Measurements from ENCODE around the gene PSG1. TPM values are rescaled to one million over a fixed set of nuclear protein-coding genes. Genes with fewer than 3 reads are reported as not detected.

The PSG1 gene
- total RNA-seq, 1 experiment from 2014 or later, result not detected

GRCh38 chr19:42831221-42832019, 48.1 kb downstream of the PSG1 start:
- no peaks in the 10 kb centered on the region for H3K9me2 ChIP-seq (ENCODE audit: insufficient read depth)
- no peaks in the 10 kb centered on the region for H3K36me3 ChIP-seq (ENCODE audit: control insufficient read depth in 1 of 2, insufficient read depth in 2 of 2, low read length in 2 of 2)
- H3K27ac ChIP-seq (ENCODE audit: low read depth, low read length), result no peak overlapping the region
- BruUV-seq (replicated peaks), result no TSS peak
- intact Hi-C loops (cut with micrococcal nuclease), result no loop called here
- H3K4me3 ChIP-seq (replicated peaks in 1 of 2; ENCODE audit: low read depth in 1 of 2, low read length in 2 of 2), result no peak overlapping the region
- no peaks in the 10 kb centered on the region for H3K9me3 ChIP-seq (ENCODE audit: control insufficient read depth in 1 of 2, insufficient read depth in 1 of 2, low read depth in 1 of 2, low read length in 2 of 2)
- no peaks in the 10 kb centered on the region for H3K79me2 ChIP-seq (ENCODE audit: insufficient read depth, low read length)
- RAD21 ChIA-PET (ENCODE audit: low non-redundant PET in 1 of 2, low total read pairs in 2 of 2, uncharacterized antibody in 2 of 2, unreplicated experiment in 2 of 2), result no interaction called here
- peaks cover 2 to 31% of the 10 kb centered on the region in 2 experiments; a peak in 2 of 4 replicates for H3K4me1 ChIP-seq (ENCODE audit: control insufficient read depth in 1 of 2, insufficient read depth in 2 of 2, low read length in 2 of 2)
- ATAC-seq (peak; percentile 40; the same call in 1 of the 2 replicates), DNase-seq (ENCODE audit: low read depth, low spot score) (peak; percentile 28)
- POLR2A ChIA-PET, result no interaction called here
- no peak overlapping the region for H3K9ac ChIP-seq (ENCODE audit: low read length)
- CTCF ChIA-PET, result no interaction called here
- no peaks in the 10 kb centered on the region for H4K20me1 ChIP-seq (ENCODE audit: insufficient read depth)
- H3K27me3 ChIP-seq (ENCODE audit: insufficient read depth, low read length), result no peaks in the 10 kb centered on the region
- H2AFZ ChIP-seq (ENCODE audit: low read depth, low read length, poor library complexity, severe bottlenecking), result no peak overlapping the region
- peak overlapping the region; percentile 62 for H3K4me2 ChIP-seq (ENCODE audit: low read length)
- TF ChIP-seq SRF (IDR thresholded peaks at IDR 0.05; ENCODE audit: low read depth) (no peak), EZH2phosphoT487 (IDR thresholded peaks at IDR 0.05; ENCODE audit: borderline replicate concordance) (no peak), ZBTB33 (IDR thresholded peaks at IDR 0.05; ENCODE audit: extremely low read depth, insufficient replicate concordance, low read length) (no peak), POLR2AphosphoS5 (IDR thresholded peaks at IDR 0.05; ENCODE audit: low read depth, low read length) (no peak), JUND (IDR thresholded peaks at IDR 0.05) (peak; percentile 43; the same call in 1 of the 2 replicates), EZH2 (IDR thresholded peaks at IDR 0.05) (no peak), POLR2A (IDR thresholded peaks at IDR 0.05; ENCODE audit: borderline replicate concordance, extremely low read depth, insufficient read depth, insufficient read length) (no peak), ELF1 (IDR thresholded peaks at IDR 0.05; ENCODE audit: borderline replicate concordance, low read depth) (no peak), CBX3 (IDR thresholded peaks at IDR 0.05; ENCODE audit: low read depth) (no peak), SP1 (IDR thresholded peaks at IDR 0.05; ENCODE audit: low read depth) (no peak), RAD21 (IDR thresholded peaks at IDR 0.05; ENCODE audit: low read depth) (0 out of 2 replicates have a peak, but pooled peaks have one; percentile 14), SIN3A (IDR thresholded peaks at IDR 0.05; ENCODE audit: low read depth) (no peak), CEBPB (IDR thresholded peaks at IDR 0.05; ENCODE audit: low read depth) (no peak), FOSL1 (IDR thresholded peaks at IDR 0.05; ENCODE audit: low read depth) (no peak; the same call in 1 of the 2 replicates), ZFX (IDR thresholded peaks at IDR 0.05) (no peak), EGR1 (IDR thresholded peaks at IDR 0.05; ENCODE audit: low read depth) (no peak)
- TF ChIP-seq, protein P1, sequence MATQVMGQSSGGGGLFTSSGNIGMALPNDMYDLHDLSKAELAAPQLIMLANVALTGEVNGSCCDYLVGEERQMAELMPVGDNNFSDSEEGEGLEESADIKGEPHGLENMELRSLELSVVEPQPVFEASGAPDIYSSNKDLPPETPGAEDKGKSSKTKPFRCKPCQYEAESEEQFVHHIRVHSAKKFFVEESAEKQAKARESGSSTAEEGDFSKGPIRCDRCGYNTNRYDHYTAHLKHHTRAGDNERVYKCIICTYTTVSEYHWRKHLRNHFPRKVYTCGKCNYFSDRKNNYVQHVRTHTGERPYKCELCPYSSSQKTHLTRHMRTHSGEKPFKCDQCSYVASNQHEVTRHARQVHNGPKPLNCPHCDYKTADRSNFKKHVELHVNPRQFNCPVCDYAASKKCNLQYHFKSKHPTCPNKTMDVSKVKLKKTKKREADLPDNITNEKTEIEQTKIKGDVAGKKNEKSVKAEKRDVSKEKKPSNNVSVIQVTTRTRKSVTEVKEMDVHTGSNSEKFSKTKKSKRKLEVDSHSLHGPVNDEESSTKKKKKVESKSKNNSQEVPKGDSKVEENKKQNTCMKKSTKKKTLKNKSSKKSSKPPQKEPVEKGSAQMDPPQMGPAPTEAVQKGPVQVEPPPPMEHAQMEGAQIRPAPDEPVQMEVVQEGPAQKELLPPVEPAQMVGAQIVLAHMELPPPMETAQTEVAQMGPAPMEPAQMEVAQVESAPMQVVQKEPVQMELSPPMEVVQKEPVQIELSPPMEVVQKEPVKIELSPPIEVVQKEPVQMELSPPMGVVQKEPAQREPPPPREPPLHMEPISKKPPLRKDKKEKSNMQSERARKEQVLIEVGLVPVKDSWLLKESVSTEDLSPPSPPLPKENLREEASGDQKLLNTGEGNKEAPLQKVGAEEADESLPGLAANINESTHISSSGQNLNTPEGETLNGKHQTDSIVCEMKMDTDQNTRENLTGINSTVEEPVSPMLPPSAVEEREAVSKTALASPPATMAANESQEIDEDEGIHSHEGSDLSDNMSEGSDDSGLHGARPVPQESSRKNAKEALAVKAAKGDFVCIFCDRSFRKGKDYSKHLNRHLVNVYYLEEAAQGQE (IDR thresholded peaks at IDR 0.05; ENCODE audit: low read depth), result no peak
- TF ChIP-seq, protein P2, sequence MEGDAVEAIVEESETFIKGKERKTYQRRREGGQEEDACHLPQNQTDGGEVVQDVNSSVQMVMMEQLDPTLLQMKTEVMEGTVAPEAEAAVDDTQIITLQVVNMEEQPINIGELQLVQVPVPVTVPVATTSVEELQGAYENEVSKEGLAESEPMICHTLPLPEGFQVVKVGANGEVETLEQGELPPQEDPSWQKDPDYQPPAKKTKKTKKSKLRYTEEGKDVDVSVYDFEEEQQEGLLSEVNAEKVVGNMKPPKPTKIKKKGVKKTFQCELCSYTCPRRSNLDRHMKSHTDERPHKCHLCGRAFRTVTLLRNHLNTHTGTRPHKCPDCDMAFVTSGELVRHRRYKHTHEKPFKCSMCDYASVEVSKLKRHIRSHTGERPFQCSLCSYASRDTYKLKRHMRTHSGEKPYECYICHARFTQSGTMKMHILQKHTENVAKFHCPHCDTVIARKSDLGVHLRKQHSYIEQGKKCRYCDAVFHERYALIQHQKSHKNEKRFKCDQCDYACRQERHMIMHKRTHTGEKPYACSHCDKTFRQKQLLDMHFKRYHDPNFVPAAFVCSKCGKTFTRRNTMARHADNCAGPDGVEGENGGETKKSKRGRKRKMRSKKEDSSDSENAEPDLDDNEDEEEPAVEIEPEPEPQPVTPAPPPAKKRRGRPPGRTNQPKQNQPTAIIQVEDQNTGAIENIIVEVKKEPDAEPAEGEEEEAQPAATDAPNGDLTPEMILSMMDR (IDR thresholded peaks at IDR 0.05 in 2 of 3, conservative IDR thresholded peaks at IDR 0.05 in 1 of 3; ENCODE audit: borderline replicate concordance in 1 of 3, insufficient read depth in 1 of 3, low read depth in 2 of 3, low read length in 2 of 3), result peak in 2 of 3 experiments; percentile 18; a peak in 1 of 6 replicates
- TF ChIP-seq, protein P3, sequence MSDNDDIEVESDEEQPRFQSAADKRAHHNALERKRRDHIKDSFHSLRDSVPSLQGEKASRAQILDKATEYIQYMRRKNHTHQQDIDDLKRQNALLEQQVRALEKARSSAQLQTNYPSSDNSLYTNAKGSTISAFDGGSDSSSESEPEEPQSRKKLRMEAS (IDR thresholded peaks at IDR 0.05), result no peak
- TF ChIP-seq, protein P4, sequence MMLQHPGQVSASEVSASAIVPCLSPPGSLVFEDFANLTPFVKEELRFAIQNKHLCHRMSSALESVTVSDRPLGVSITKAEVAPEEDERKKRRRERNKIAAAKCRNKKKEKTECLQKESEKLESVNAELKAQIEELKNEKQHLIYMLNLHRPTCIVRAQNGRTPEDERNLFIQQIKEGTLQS (IDR thresholded peaks at IDR 0.05), result no peak

Data from HCT116 (cell line).